CD1c-positive myeloid dendritic cell (primary cell): Measurements from ENCODE around the gene POGZ.

ENCODE experiments used
- DNase-seq: peaks from one replicate; pipeline ENCODE4 v3.0.0-alpha.2; 2016; ENCODE audit errors: extremely low spot score

Gene POGZ

GRCh38 chr1:151373196-151373595 is 86.1 kb downstream of the POGZ start:
- no peak for DNase-seq

- no peak for DNase-seq
Observed at GRCh38 chr1:151372058-151372934, 87.0 kb downstream of the POGZ start, which contains the start of gene SELENBP1. SELENBP1 (minus strand) TSS chr1:151372705; CDS start chr1:151372641, 64 bp downstream.

DNA sequence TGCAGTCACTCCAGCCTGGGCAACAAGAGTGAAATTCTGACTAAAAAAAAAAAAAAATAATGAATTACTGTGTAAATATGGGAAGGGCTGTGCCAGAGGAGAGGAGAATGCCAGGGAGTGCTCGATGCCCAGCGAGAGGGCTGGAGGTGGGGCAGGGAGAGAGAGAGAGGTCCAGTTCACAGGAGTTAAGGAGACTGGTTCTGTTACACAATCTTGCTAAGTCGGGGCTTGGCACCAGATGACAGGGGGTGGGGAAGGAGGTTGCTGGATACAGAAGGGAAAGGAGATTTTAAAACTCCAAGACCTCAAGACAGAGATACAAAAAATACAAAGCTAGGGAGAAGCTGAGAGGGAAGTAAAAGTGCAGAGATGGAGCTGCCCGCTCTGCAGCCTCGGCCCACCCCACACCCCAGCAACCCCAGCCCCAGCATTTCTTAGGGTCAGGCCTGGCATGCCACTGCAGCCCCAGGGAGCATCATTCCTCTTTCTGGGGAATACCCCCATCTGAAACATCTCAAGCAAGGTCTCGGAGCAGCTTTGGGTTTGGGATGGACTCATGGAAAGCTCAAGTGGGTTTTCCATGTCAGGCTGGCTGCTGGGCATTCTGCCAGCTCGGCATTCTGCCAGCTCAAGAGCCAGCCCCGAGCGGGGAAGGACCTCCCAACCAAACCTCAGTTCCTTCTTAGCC is 87.8 kb downstream of the POGZ start:
- no peak for DNase-seq

- DNase-seq, result no peak
Observed at GRCh38 chr1:151370211-151370911, 88.9 kb downstream of the POGZ start.

GRCh38 chr1:151369621-151370048 is 89.7 kb downstream of the POGZ start:
- DNase-seq, result no peak

DNA sequence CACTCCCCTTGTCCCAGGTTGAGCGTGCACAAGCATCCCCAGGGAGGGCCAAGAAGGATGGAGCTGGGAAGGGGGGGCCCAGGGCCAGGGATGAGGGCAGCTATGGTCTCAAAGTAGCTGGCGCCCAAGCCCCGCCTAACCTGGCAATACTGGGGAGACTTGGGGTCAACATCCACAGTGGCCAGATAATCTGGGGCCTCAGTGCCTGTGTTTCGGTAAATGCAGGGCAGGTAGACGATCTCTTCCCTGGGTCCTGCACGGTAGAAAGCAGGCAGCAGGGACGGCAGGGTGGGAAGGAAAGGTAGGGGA is 90.0 kb downstream of the POGZ start:
- no peak for DNase-seq

- no peak for DNase-seq
Observed at GRCh38 chr1:151368393-151369301, 90.6 kb downstream of the POGZ start.

DNA sequence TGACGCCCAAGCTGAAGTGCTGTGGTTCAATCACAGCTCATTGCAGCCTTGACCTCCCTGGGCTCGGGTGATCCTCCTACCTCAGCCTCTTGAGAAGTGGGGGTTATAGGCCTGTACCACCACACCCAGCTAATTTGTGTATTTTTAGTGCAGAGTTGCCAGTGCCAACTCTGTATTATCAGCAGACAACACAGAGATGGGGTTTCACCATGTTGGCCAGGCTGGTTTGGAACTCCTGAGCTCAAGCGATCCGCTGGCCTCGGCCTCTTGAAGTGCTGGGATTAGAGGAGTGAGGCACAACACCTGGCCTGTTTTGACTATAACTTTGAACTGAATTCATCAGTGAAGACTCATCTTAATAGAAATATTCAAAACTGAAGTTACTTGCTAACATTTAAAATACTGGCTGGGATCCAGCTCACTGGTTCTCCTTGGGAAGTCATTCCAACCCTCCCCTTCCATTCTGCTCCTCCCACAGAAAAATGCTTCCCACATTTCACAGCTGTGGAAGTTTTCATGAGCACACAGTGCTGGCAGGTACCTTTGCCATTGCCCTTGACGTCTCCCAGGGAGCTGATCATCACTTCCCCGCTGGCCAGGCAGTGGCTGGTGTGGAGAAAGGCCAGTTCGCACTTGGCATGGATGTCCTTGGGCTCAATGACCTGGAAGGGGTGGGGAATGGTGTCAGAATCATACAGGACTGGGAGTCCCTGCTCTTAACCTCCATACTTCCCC is 91.5 kb downstream of the POGZ start:
- no peak for DNase-seq

- no peak for DNase-seq
Observed at GRCh38 chr1:151364996-151365395, 94.3 kb downstream of the POGZ start.

DNA sequence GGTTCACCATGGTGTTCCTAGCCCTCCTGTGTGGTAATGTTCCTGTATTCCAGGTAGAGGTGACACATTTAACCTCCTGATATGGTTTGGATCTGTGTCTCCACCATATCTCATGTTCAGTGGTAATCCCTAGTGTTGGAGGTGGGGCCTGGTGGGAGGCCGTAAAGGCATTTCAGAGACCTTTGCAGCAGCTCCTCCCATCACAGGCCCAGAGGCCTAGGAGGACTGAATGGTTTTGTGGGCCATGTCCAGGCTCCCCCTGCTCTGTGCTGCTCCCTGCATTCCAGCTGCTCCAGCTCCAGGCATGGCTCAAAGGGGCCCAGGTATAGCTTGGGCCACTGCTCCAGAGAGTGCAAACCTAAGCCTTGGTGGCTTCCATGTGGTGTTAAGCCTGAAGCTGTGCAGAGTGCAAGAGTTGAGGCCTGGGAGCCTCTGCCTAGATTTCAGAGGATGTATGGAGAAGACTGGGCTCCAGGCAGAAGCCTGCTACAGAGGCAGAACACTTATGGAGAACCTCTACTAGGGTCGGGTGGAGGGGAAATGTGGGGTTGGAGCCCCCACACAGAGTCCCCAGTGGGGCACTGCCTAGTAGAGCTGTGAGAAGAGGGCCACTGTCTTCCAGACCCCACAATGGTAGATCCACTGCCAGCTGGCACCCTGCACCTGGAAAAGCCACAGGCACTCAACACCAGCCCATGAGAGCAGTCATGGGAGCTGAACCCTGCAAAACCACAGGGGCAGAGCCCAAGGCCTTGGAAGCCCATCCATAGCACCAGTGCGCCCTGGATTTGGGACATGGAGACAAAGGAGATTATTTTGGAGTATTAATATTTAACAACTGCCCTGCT is 96.8 kb downstream of the POGZ start:
- DNase-seq, result no peak

DNA sequence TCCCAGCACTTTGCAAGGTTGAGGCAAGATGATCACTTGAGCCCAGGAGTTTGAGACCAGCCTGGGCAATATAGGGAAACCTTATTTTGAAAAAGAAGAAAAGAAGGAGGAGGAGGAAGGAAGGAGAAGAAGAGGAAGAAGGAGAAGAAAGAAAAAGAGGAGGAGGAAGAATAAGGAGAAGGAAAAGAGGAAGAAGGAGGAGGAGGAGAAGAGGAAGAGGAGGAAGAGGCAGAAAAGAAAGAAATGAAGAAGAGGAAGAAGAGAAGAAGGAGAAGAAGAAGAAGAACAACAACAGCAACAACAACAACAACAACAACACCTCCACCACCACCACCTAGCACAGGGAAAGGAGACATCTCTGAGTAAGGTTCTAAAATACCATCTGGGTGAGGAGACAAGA is 97.4 kb downstream of the POGZ start:
- DNase-seq, result no peak

DNA sequence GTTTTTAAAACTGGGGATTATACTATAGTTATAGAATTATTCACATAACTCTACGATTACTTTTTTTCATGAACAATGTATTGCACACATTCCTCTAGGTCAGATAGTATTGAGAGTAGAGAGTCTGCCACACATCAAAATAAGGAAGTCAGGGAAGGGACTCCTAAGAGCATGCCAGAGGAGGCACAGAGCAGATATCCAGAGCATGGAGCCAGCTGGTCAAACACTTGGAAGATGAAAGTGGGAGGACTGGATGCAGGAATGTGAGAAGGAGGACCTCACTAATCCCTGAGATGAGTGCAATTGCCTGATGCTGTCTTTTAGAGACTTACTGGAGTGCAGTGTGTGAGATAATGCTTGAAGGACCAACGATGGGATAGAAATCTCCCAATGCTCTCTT is 102.6 kb downstream of the POGZ start:
- no peak for DNase-seq
